ENCODE measurements around the gene MS4A1.

DNA sequence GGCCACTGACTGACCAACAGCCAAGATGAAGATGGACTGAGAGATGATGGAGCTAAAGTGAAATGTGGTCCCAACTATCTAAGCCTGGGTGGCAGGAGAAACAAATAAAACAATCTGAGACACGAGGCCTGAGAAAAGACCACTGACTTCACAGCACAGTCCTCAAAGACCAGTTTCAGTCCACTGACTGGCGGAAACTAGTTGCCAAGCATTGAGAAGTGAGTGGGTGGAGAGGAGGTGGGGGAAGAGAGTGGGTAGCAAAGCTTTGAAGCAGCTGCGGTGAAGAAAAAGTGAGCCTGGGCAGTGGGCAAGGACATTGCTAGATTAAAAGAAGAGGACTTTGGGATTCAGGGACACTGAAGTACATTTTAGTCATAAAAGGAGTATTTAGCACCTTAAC is 1.9 kb downstream of the MS4A1 start:
- TF ChIP-seq GATA3 (IDR thresholded peaks at IDR 0.05; ENCODE audit: low read depth, low read length) = no peak
- TF ChIP-seq GATA2 (IDR thresholded peaks at IDR 0.05; ENCODE audit: low read depth, low read length) = no peak

All from SH-SY5Y (cell line).